Fibroblast of lung (primary cell): ENCODE results near the gene HSD17B8. TPM values are rescaled to one million over a fixed set of nuclear protein-coding genes. Genes with fewer than 3 reads are reported as not detected.

ENCODE experiments used
- DNase-seq, 2 donors: peaks; one replicate each; pipeline versions ENCODE4 v3.0.0 to v3.0.0-alpha.2; 2010; ENCODE audit warnings: low read depth in 2 of 2
- H2AFZ ChIP-seq: 2 replicates; pipeline ENCODE4 v1.5.1; 2012; ENCODE audit warnings: low read length, control low read depth, inconsistent platforms
- H3K27ac ChIP-seq: 2 replicates; pipeline ENCODE4 v1.5.1; 2011; ENCODE audit warnings: low read length, control low read depth; ENCODE audit not compliant: insufficient read depth
- H3K27me3 ChIP-seq: 2 replicates; pipeline ENCODE4 v1.5.1; 2011; ENCODE audit warnings: mild to moderate bottlenecking, low read length; ENCODE audit not compliant: control insufficient read depth, insufficient read depth
- H3K36me3 ChIP-seq: 2 replicates; pipeline ENCODE4 v1.5.1; 2011; ENCODE audit warnings: low read length; ENCODE audit not compliant: control insufficient read depth, insufficient read depth
- H3K4me1 ChIP-seq: 2 replicates; pipeline ENCODE4 v1.5.1; 2011; ENCODE audit warnings: low read length; ENCODE audit not compliant: control insufficient read depth, insufficient read depth; ENCODE audit errors: extremely low read depth
- H3K4me2 ChIP-seq: 2 replicates; pipeline ENCODE4 v1.5.1; 2011; ENCODE audit warnings: low read length, control low read depth; ENCODE audit not compliant: insufficient read depth; ENCODE audit errors: extremely low read depth
- H3K4me3 ChIP-seq, 4 experiments: fragments of 200-600 bp in 1 of 4; sonication (generic) in 1 of 4; replicated peaks in 1 of 4; 2 replicates each; pipeline ENCODE4 v1.5.1; 2011 to 2016; ENCODE audit warnings: low read length in 4 of 4, low read depth in 3 of 4, mild to moderate bottlenecking in 3 of 4, control low read depth in 2 of 4, inconsistent platforms in 1 of 4, mixed read lengths in 1 of 4; ENCODE audit not compliant: insufficient read depth in 1 of 4; ENCODE audit errors: control extremely low read depth in 1 of 4
- H3K79me2 ChIP-seq: 2 replicates; pipeline ENCODE4 v1.5.1; 2012; ENCODE audit warnings: mild to moderate bottlenecking, low read length, inconsistent platforms; ENCODE audit not compliant: control insufficient read depth, insufficient read depth
- H3K9ac ChIP-seq: 2 replicates; pipeline ENCODE4 v1.5.1; 2011; ENCODE audit warnings: mild to moderate bottlenecking, low read length, control low read depth; ENCODE audit not compliant: insufficient read depth
- H3K9me3 ChIP-seq: 2 replicates; pipeline ENCODE4 v1.5.1; 2012; ENCODE audit warnings: low read depth, low read length; ENCODE audit not compliant: control insufficient read depth, insufficient read depth
- H4K20me1 ChIP-seq: 2 replicates; pipeline ENCODE4 v1.5.1; 2011; ENCODE audit warnings: low read length; ENCODE audit not compliant: control insufficient read depth, insufficient read depth; ENCODE audit errors: extremely low read depth
- EZH2 ChIP-seq: IDR thresholded peaks from 2 replicates; pipeline ENCODE4 v1.5.1; 2012; ENCODE audit warnings: low read length, control low read depth, mild to moderate bottlenecking; ENCODE audit errors: missing control alignments
- polyA plus RNA-seq, 2 donors: library from polyadenylated mRNA; depleted of rRNA in 1 of 2; stranded (reverse) in 1 of 2; unstranded in 1 of 2; fragments of >200 nt; gene quantifications; 2 replicates each; pipeline ENCODE4 v1.2.1, GENCODE V29; 2011 to 2012; ENCODE audit warnings: missing spikeins in 1 of 2
- total RNA-seq: library from RNA; depleted of rRNA; stranded (reverse); fragments of >200 nt; gene quantifications from 2 replicates; pipeline ENCODE4 v1.2.1, GENCODE V29; 2014
- TF ChIP-seq, protein P1 (sequence below), 2 donors: IDR thresholded peaks in 1 of 2; conservative IDR thresholded peaks in 1 of 2; 1 replicate in 1 of 2; 2 replicates in 1 of 2; pipeline ENCODE4 v1.5.1; 2011 to 2012; ENCODE audit warnings: low read length in 2 of 2, control low read depth in 1 of 2, inconsistent platforms in 1 of 2, low read depth in 1 of 2, mild to moderate bottlenecking in 1 of 2

HSD17B8 gene
- total and polyA plus RNA-seq, 2 donors (not counting 1 experiment from before 2014, with no cell fraction given): 4.9 to 11.4 TPM

DNA sequence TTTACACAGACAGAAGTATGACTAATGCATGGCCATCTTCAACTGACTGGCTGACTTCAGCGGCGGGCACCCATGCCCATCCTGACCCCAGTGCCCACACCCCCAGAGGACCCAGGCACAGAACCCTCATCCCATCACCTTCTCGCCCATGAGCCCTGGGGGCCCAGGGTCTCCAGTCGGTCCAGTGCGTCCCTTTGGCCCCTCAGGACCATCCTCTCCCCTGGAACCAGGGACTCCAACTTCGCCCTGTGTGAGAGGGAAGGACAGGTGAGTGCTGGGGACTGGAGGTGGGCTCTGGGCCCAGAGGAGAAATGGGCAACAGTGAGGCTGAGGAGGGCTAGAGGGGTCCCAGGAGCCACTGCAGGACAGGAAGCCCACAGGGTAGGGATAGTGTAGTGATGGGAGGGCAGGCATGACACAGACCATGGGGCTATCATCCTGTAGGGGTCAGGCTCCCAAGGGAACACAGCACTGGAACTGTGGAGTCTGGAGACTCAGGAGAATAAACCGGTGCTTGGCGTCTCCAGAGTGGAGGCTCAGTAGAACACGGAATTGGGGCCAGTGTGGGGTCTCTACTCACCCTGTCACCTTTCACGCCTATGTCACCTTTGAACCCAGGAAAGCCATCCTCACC lies 28.9 kb upstream of the HSD17B8 start:
- Histone ChIP-seq H3K27ac (no peak overlapping the region), H3K9me3 (no peaks in the 10 kb centered on the region), H4K20me1 (no peaks in the 10 kb centered on the region), H3K4me1 (no peaks in the 10 kb centered on the region), H3K27me3 (no peaks in the 10 kb centered on the region), H3K36me3 (no peaks in the 10 kb centered on the region), H3K79me2 (no peaks in the 10 kb centered on the region), H2AFZ (no peak overlapping the region), H3K4me2 (no peak overlapping the region), H3K9ac (no peak overlapping the region), H3K4me3 (no peak overlapping the region)
- TF ChIP-seq EZH2: no peak
- TF ChIP-seq, protein P1, sequence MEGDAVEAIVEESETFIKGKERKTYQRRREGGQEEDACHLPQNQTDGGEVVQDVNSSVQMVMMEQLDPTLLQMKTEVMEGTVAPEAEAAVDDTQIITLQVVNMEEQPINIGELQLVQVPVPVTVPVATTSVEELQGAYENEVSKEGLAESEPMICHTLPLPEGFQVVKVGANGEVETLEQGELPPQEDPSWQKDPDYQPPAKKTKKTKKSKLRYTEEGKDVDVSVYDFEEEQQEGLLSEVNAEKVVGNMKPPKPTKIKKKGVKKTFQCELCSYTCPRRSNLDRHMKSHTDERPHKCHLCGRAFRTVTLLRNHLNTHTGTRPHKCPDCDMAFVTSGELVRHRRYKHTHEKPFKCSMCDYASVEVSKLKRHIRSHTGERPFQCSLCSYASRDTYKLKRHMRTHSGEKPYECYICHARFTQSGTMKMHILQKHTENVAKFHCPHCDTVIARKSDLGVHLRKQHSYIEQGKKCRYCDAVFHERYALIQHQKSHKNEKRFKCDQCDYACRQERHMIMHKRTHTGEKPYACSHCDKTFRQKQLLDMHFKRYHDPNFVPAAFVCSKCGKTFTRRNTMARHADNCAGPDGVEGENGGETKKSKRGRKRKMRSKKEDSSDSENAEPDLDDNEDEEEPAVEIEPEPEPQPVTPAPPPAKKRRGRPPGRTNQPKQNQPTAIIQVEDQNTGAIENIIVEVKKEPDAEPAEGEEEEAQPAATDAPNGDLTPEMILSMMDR (conservative IDR thresholded peaks at IDR 0.05 in 1 of 2, IDR thresholded peaks at IDR 0.05 in 1 of 2; ENCODE audit: low read depth in 1 of 2, low read length in 2 of 2): no peak
- DNase-seq: no peak

GRCh38 chr6:33176906-33177305 lies 27.5 kb upstream of the HSD17B8 start:
- Histone ChIP-seq H2AFZ (no peak overlapping the region), H3K9ac (no peak overlapping the region), H3K27me3 (no peaks in the 10 kb centered on the region), H3K4me1 (no peaks in the 10 kb centered on the region), H3K9me3 (no peaks in the 10 kb centered on the region), H3K4me2 (no peak overlapping the region), H3K36me3 (no peaks in the 10 kb centered on the region), H3K79me2 (no peaks in the 10 kb centered on the region), H3K4me3 (no peak overlapping the region), H3K27ac (no peak overlapping the region), H4K20me1 (no peaks in the 10 kb centered on the region)
- DNase-seq: no peak
- no peak for TF ChIP-seq EZH2
- TF ChIP-seq, protein P1 (conservative IDR thresholded peaks at IDR 0.05 in 1 of 2, IDR thresholded peaks at IDR 0.05 in 1 of 2; ENCODE audit: low read depth in 1 of 2, low read length in 2 of 2): no peak

DNA sequence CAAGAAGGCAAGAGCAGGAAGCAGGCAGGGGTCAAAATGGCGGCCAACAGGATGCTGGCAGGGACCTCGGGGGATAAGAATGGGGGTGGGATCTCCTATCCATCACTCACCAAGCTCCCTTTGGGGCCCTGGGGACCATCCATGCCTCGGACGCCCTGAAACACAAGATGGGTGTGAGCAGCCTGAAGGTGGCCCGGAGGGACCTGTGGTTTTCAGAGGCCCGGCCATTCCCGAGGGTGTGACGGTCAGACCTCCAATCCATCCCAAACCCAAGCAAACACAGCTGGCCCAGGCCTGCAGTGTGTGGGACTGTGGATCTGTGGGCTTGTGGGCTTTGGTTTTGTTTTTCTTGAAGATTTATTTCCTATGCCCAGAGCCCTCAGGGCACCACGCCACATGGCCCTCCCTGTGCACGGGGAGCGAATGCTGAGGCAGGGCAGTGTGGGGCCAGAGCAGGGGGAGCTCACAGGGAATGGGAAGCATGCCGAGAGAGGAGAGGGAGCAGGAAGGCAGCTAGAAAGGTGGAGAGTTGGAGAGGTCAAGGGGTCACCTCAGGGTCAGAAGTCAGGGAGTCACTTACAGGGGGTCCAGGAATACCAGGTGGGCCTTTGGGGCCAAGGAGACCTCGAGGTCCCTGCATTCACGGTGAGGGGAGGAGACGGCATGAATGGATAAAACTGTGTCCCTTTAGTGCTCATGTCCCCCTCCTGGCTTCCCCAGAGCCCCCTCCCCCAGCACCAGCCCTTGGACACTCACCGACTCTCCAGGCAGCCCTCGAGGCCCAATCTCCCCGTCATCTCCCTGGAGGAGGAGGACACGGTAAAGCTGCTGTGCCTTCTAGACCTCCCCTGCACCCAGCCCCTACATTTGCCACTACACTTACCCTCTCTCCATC lies 26.7 kb upstream of the HSD17B8 start:
- H3K79me2 ChIP-seq: no peaks in the 10 kb centered on the region
- H3K4me3 ChIP-seq: no peak overlapping the region
- no peaks in the 10 kb centered on the region for H3K27me3 ChIP-seq
- H4K20me1 ChIP-seq: no peaks in the 10 kb centered on the region
- no peak overlapping the region for H3K27ac ChIP-seq
- H2AFZ ChIP-seq: no peak overlapping the region
- H3K36me3 ChIP-seq: no peaks in the 10 kb centered on the region
- no peak for DNase-seq
- H3K9ac ChIP-seq: no peak overlapping the region
- no peak overlapping the region for H3K4me2 ChIP-seq
- TF ChIP-seq EZH2: no peak
- TF ChIP-seq, protein P1 (conservative IDR thresholded peaks at IDR 0.05 in 1 of 2, IDR thresholded peaks at IDR 0.05 in 1 of 2; ENCODE audit: low read depth in 1 of 2, low read length in 2 of 2): no peak
- no peaks in the 10 kb centered on the region for H3K9me3 ChIP-seq
- H3K4me1 ChIP-seq: no peaks in the 10 kb centered on the region
